GM12801 (cell line): Measurements from ENCODE around the gene SRSF3.

Source experiments
- CTCF ChIP-seq: IDR thresholded peaks from one replicate; pipeline ENCODE4 v1.5.1; 2011; ENCODE audit warnings: control low read depth; ENCODE audit not compliant: insufficient read length; ENCODE audit errors: extremely low read depth

The SRSF3 gene

GRCh38 chr6:36570264-36570663 is 23.9 kb upstream of the SRSF3 start:
- TF ChIP-seq CTCF = no peak

GRCh38 chr6:36571122-36572043 is 22.8 kb upstream of the SRSF3 start:
- no peak for TF ChIP-seq CTCF

- no peak for TF ChIP-seq CTCF
These were observed 19.5 kb upstream of the SRSF3 start for GRCh38 chr6:36574679-36575078.

- TF ChIP-seq CTCF = no peak
These were observed 17.6 kb upstream of the SRSF3 start for GRCh38 chr6:36576578-36576977.

GRCh38 chr6:36577301-36577700 is 16.9 kb upstream of the SRSF3 start:
- no peak for TF ChIP-seq CTCF

DNA sequence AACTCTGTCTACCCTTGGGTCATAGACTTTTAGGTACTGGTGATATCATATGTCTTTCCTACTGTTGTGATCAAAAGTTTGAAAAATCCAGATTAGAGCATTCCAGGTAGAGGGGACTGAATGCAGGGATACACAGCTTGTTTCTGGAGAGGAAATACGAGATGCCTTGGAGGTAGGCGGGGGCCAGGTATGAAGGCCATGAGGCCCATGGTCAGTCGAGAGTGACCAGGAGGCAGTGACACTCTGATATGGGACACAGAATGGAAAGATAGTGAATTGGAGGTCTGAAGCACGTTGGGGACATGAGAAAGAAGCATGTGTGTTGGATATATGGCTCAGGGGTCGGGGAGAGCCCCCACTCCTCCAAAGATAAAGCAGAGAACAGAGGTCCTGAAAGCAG is 16.1 kb upstream of the SRSF3 start:
- TF ChIP-seq CTCF = no peak

- no peak for TF ChIP-seq CTCF
These were observed 15.7 kb upstream of the SRSF3 start for GRCh38 chr6:36578431-36578830.
